Colon (tissue), 2 donors: Measurements from ENCODE around the gene RASGRP4.
"Not testable (repeated sequence)": the region's sequence is repeated elsewhere in the genome, so short reads cannot be mapped to it uniquely, and the experiment has no call there.

ENCODE experiments used
- FAIRE-seq: peaks from 2 replicates; lab custom pipeline; 2012; peaks lifted over from hg19 to GRCh38; lab: Jason Lieb, UNC
- donor health status: control.
- donor health status: control.

RASGRP4 gene

GRCh38 chr19:38417146-38417543 is 8.9 kb downstream of the RASGRP4 start:
- FAIRE-seq = no peak

- no peak for FAIRE-seq
These were observed 12.6 kb downstream of the RASGRP4 start for GRCh38 chr19:38413416-38413815.

GRCh38 chr19:38412961-38413360 is 13.1 kb downstream of the RASGRP4 start:
- FAIRE-seq = no peak

GRCh38 chr19:38412491-38412890 is 13.5 kb downstream of the RASGRP4 start:
- FAIRE-seq = no peak

GRCh38 chr19:38411898-38412297 is 14.1 kb downstream of the RASGRP4 start:
- not testable (repeated sequence) for FAIRE-seq

- no peak for FAIRE-seq
These were observed 14.8 kb downstream of the RASGRP4 start for GRCh38 chr19:38411041-38411712.

- FAIRE-seq = not testable (repeated sequence)
These were observed 15.6 kb downstream of the RASGRP4 start for GRCh38 chr19:38410407-38410806.

GRCh38 chr19:38409631-38410133 is 16.3 kb downstream of the RASGRP4 start:
- FAIRE-seq = no peak

GRCh38 chr19:38405276-38405675 is 20.7 kb downstream of the RASGRP4 start:
- FAIRE-seq = no peak

- no peak for FAIRE-seq
These were observed 21.2 kb downstream of the RASGRP4 start for GRCh38 chr19:38404858-38405257.

- no peak for FAIRE-seq
These were observed 22.9 kb downstream of the RASGRP4 start, which contains the start of gene FAM98C for GRCh38 chr19:38402967-38403674. Gene FAM98C, plus strand, starts transcription at chr19:38403093. Its CDS starts 61 bp downstream, at chr19:38403154.

GRCh38 chr19:38402623-38402966 is 23.4 kb downstream of the RASGRP4 start:
- FAIRE-seq = no peak

GRCh38 chr19:38401148-38401547 is 24.9 kb downstream of the RASGRP4 start:
- FAIRE-seq = no peak

GRCh38 chr19:38400361-38400760 is 25.7 kb downstream of the RASGRP4 start:
- FAIRE-seq = no peak

- no peak for FAIRE-seq
These were observed 26.5 kb downstream of the RASGRP4 start for GRCh38 chr19:38399537-38399936.

GRCh38 chr19:38399081-38399480 is 26.9 kb downstream of the RASGRP4 start:
- FAIRE-seq = no peak

GRCh38 chr19:38395381-38396114 is 30.5 kb downstream of the RASGRP4 start:
- FAIRE-seq = no peak

GRCh38 chr19:38394488-38394887 is 31.5 kb downstream of the RASGRP4 start:
- FAIRE-seq = no peak

- no peak for FAIRE-seq
These were observed 33.2 kb downstream of the RASGRP4 start for GRCh38 chr19:38392707-38393308.

- FAIRE-seq = no peak
These were observed 34.0 kb downstream of the RASGRP4 start for GRCh38 chr19:38391911-38392464.

- no peak for FAIRE-seq
These were observed 35.8 kb downstream of the RASGRP4 start for GRCh38 chr19:38389957-38390924.
